Fibroblast of upper back skin (primary cell): ENCODE measurements around the gene NKTR.

Experiments
- DNase-seq: peaks from one replicate; pipeline ENCODE4 v3.0.0-alpha.2; 2013

The NKTR gene

GRCh38 chr3:42683875-42684598 is 83.6 kb downstream of the NKTR start:
- peak; percentile 87 for DNase-seq

- DNase-seq: no peak
Measured at GRCh38 chr3:42684632-42685362, 84.3 kb downstream of the NKTR start.

GRCh38 chr3:42685363-42685881 is 84.9 kb downstream of the NKTR start, which contains the start of gene KLHL40:
TSS of gene KLHL40 (plus strand) at chr3:42685537. CDS start at chr3:42685619, 82 bp downstream.
- DNase-seq: no peak

GRCh38 chr3:42685891-42686820 is 85.7 kb downstream of the NKTR start:
- DNase-seq: no peak

GRCh38 chr3:42686832-42687650 is 86.6 kb downstream of the NKTR start:
- DNase-seq: no peak

GRCh38 chr3:42688016-42688415 is 87.5 kb downstream of the NKTR start:
- DNase-seq: no peak

GRCh38 chr3:42688487-42689420 is 88.3 kb downstream of the NKTR start:
- no peak for DNase-seq

GRCh38 chr3:42689421-42690014 is 89.0 kb downstream of the NKTR start:
- DNase-seq: no peak

GRCh38 chr3:42690191-42690590 is 89.7 kb downstream of the NKTR start:
- no peak for DNase-seq

GRCh38 chr3:42690766-42691680 is 90.5 kb downstream of the NKTR start:
- no peak for DNase-seq

- no peak for DNase-seq
Measured at GRCh38 chr3:42691816-42692666, 91.6 kb downstream of the NKTR start.

- no peak for DNase-seq
Measured at GRCh38 chr3:42692667-42693529, 92.4 kb downstream of the NKTR start.

- DNase-seq: no peak
Measured at GRCh38 chr3:42693530-42693930, 93.0 kb downstream of the NKTR start.

GRCh38 chr3:42694366-42694765 is 93.9 kb downstream of the NKTR start:
- no peak for DNase-seq

- no peak for DNase-seq
Measured at GRCh38 chr3:42696356-42697288, 96.1 kb downstream of the NKTR start.
